ENCODE data around the gene TOGARAM1. TPM values are rescaled to one million over a fixed set of nuclear protein-coding genes. Genes with fewer than 3 reads are reported as not detected.

Gene TOGARAM1
- total and polyA plus RNA-seq, 2 donors (not counting 3 experiments of a cell fraction or from before 2014, with no cell fraction given), result 4.2 to 13.8 TPM

DNA sequence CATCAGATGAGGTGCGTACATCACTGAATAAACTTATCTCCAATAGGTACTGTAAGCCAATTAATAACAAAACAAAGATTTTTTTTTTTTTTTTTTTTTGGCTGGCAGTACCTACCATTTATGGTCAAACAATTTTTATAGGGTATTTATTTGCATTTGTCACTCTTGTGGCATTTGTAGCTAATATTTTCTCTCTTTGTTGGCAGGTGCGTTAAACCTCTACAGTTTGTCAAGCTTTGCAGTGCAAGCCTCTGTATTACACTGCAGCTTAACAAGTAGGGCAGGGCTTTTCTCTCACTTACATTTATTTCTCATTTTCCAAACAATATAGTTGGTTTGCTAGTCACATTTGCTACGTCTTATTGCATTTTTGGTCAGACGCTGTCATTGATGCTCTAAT lies 134.2 kb downstream of the TOGARAM1 start:
- Histone ChIP-seq H3K4me2 (ENCODE audit: insufficient read depth, low read length) (no peak overlapping the region), H3K9me1 (replicated peaks; ENCODE audit: control insufficient read depth, extremely low read depth, insufficient read depth, low read length) (no peaks in the 10 kb centered on the region), H3K27ac (ENCODE audit: insufficient read depth, low read depth, low read length) (no peak overlapping the region), H3K36me3 (ENCODE audit: control insufficient read depth in 2 of 2, extremely low read depth in 1 of 2, insufficient read depth in 2 of 2, low read length in 2 of 2) (peaks cover 4 to 13% of the 10 kb centered on the region in 2 experiments), H3K79me2 (ENCODE audit: control insufficient read depth, insufficient read depth, low read length) (peaks cover 47% of the 10 kb centered on the region), H3K4me1 (ENCODE audit: control insufficient read depth, extremely low read depth, insufficient read depth, low read length) (peaks cover 8% of the 10 kb centered on the region), H3K27me3 (ENCODE audit: control insufficient read depth in 2 of 2, insufficient read depth in 2 of 2, low read length in 2 of 2) (no peaks in the 10 kb centered on the region), H3K9me3 (replicated peaks; ENCODE audit: control insufficient read depth, insufficient read depth, low read length) (no peaks in the 10 kb centered on the region), H2AFZ (ENCODE audit: low read depth, low read length) (no peak overlapping the region), H4K20me1 (replicated peaks; ENCODE audit: control insufficient read depth, extremely low read depth, insufficient read depth, low read length) (no peaks in the 10 kb centered on the region), H3K9ac (replicated peaks; ENCODE audit: extremely low read depth, insufficient read depth, low read length) (no peak overlapping the region), H3K4me3 (replicated peaks in 1 of 3; ENCODE audit: insufficient read depth in 1 of 3, low read depth in 1 of 3, low read length in 3 of 3) (no peak overlapping the region)
- no peak for TF ChIP-seq EZH2 (IDR thresholded peaks at IDR 0.05; ENCODE audit: borderline replicate concordance, low read depth, low read length, severe bottlenecking)
- no peak for TF ChIP-seq POLR2A (IDR thresholded peaks at IDR 0.05; ENCODE audit: low read depth, low read length)
- no peak for TF ChIP-seq MYC (IDR thresholded peaks at IDR 0.05; ENCODE audit: low read depth, low read length)
- no peak for TF ChIP-seq JUN (IDR thresholded peaks at IDR 0.05; ENCODE audit: borderline replicate concordance, insufficient read depth, insufficient read length, low read depth)
- TF ChIP-seq GATA2 (IDR thresholded peaks at IDR 0.05; ENCODE audit: insufficient read depth, insufficient read length, low read depth, low read length), result no peak
- TF ChIP-seq, protein P1, sequence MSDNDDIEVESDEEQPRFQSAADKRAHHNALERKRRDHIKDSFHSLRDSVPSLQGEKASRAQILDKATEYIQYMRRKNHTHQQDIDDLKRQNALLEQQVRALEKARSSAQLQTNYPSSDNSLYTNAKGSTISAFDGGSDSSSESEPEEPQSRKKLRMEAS (IDR thresholded peaks at IDR 0.05; ENCODE audit: insufficient read depth, insufficient read length), result no peak
- ChIA-PET POLR2A (no interaction called here), CTCF (interaction anchor here (0.6 kb wide), 1 partner anchor 18 kb away, joined by 4 read pairs; no protein-coding TSS in a partner anchor)
- intact Hi-C loops (cut with micrococcal nuclease) (no loop called here), dilution Hi-C loops (cut with MboI; ENCODE audit: extremely low pct_ligation_motif_present, low sequenced_read_pairs) (no loop called here)
- DNase-seq (ENCODE audit: low read depth, low spot score), result no peak
- no TSS peak for BruUV-seq (replicated peaks)
- FAIRE-seq, result no peak

DNA sequence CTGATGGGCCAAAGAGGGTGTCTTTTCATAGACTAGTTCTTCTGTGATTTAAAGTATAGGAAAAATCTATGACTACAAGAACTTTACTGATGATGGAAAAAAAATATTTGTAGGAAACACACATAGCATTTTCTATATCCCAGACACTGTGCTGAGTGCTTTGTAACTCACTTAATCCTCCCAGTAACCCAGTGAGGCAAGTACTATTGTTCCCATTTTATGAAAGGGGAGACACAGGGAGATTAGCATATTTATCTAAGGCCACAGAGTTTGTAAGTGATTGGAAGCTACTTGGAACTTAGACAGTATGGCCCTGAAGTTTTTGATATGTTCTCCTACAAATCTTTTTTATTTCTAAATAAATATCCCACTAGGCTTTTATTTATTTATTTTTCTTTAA lies 141.8 kb downstream of the TOGARAM1 start:
- TF ChIP-seq MYC (IDR thresholded peaks at IDR 0.05; ENCODE audit: low read depth, low read length) (no peak), EZH2 (IDR thresholded peaks at IDR 0.05; ENCODE audit: borderline replicate concordance, low read depth, low read length, severe bottlenecking) (no peak), JUN (IDR thresholded peaks at IDR 0.05; ENCODE audit: borderline replicate concordance, insufficient read depth, insufficient read length, low read depth) (no peak)

More for the DNA sequence above, 141.8 kb downstream of the TOGARAM1 start:
- POLR2A ChIA-PET, result no interaction called here
- FAIRE-seq (no peak), DNase-seq (ENCODE audit: low read depth, low spot score) (no peak)
- H3K9me3 ChIP-seq (replicated peaks; ENCODE audit: control insufficient read depth, insufficient read depth, low read length), result no peaks in the 10 kb centered on the region
- no peaks in the 10 kb centered on the region for H3K27me3 ChIP-seq (ENCODE audit: control insufficient read depth in 2 of 2, insufficient read depth in 2 of 2, low read length in 2 of 2)
- H3K27ac ChIP-seq (ENCODE audit: insufficient read depth, low read depth, low read length), result no peak overlapping the region
- H3K9ac ChIP-seq (replicated peaks; ENCODE audit: extremely low read depth, insufficient read depth, low read length), result no peak overlapping the region
- peaks cover 8 to 20% of the 10 kb centered on the region in 2 experiments for H3K36me3 ChIP-seq (ENCODE audit: control insufficient read depth in 2 of 2, extremely low read depth in 1 of 2, insufficient read depth in 2 of 2, low read length in 2 of 2)
- CTCF ChIA-PET, result no interaction called here
- no peak overlapping the region for H2AFZ ChIP-seq (ENCODE audit: low read depth, low read length)
- no TSS peak for BruUV-seq (replicated peaks)
- no peak overlapping the region for H3K4me3 ChIP-seq (replicated peaks in 1 of 3; ENCODE audit: insufficient read depth in 1 of 3, low read depth in 1 of 3, low read length in 3 of 3)
- dilution Hi-C loops (cut with MboI; ENCODE audit: extremely low pct_ligation_motif_present, low sequenced_read_pairs), result no loop called here
- no peak overlapping the region for H3K4me2 ChIP-seq (ENCODE audit: insufficient read depth, low read length)
- H3K79me2 ChIP-seq (ENCODE audit: control insufficient read depth, insufficient read depth, low read length), result peaks cover 14% of the 10 kb centered on the region
- no peaks in the 10 kb centered on the region for H4K20me1 ChIP-seq (replicated peaks; ENCODE audit: control insufficient read depth, extremely low read depth, insufficient read depth, low read length)
- no peaks in the 10 kb centered on the region for H3K9me1 ChIP-seq (replicated peaks; ENCODE audit: control insufficient read depth, extremely low read depth, insufficient read depth, low read length)
- intact Hi-C loops (cut with micrococcal nuclease), result no loop called here
- no peaks in the 10 kb centered on the region for H3K4me1 ChIP-seq (ENCODE audit: control insufficient read depth, extremely low read depth, insufficient read depth, low read length)

All from endothelial cell of umbilical vein (primary cell).